ENCODE measurements around the gene HNF4A. TPM values are rescaled to one million over a fixed set of nuclear protein-coding genes. Genes with fewer than 3 reads are reported as not detected.

HNF4A gene
- total and polyA plus RNA-seq, 4 experiments from 2014 or later = not detected

- no peak overlapping the region for H3K27ac ChIP-seq (ENCODE audit: low read depth, low read length)
- POLR2A ChIA-PET (ENCODE audit: partially characterized antibody) = no interaction called here
- H3K27ac Mint-ChIP-seq = no peak overlapping the region
- H3K36me3 Mint-ChIP-seq = no peaks in the 10 kb centered on the region
- H3K4me3 Mint-ChIP-seq = no peak overlapping the region
- intact Hi-C loops (cut with micrococcal nuclease) = no loop called here
- no peaks in the 10 kb centered on the region for H3K4me1 ChIP-seq (ENCODE audit: insufficient read depth, low read length)
- H3K9me3 Mint-ChIP-seq = no peaks in the 10 kb centered on the region
- no peak for DNase-seq
- H3K27me3 ChIP-seq (ENCODE audit: insufficient read depth, low read length) = no peaks in the 10 kb centered on the region
- CTCF ChIA-PET (ENCODE audit: partially characterized antibody) = no interaction called here
- H3K4me1 Mint-ChIP-seq = no peaks in the 10 kb centered on the region
- no peaks in the 10 kb centered on the region for H3K36me3 ChIP-seq (ENCODE audit: insufficient read depth, low read length)
- no peak overlapping the region for H3K4me3 ChIP-seq (ENCODE audit: low read length in 2 of 2)
- peaks cover 4 to 7% of the 10 kb centered on the region in 2 donors for H3K27me3 Mint-ChIP-seq
- no peaks in the 10 kb centered on the region for H3K9me3 ChIP-seq (ENCODE audit: control insufficient read depth in 1 of 2, low read length in 2 of 2)
Observed at GRCh38 chr20:44448753-44449546, 93.5 kb downstream of the HNF4A start.

DNA sequence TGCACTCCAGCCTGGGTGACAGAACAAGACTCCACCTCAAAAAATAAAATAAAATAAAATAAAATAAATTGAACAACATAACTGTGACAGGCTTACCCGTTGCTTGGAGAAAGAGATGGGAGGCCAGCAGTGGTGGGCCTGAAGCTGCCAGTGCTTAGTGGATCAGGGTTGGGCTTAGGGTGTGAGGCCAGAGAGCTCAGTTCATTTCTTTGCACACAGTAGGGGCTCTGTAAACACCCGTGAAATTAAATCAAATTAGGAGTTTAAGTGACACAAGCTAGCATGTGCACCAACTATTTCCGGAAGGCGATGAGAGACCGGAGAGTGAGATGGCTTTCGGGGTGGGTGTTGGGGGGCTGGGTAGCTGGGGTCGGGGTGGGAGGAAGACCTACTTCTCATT, 94.4 kb downstream of the HNF4A start:
- Mint-ChIP-seq H3K4me1 (no peaks in the 10 kb centered on the region), H3K9me3 (no peaks in the 10 kb centered on the region), H3K27ac (no peak overlapping the region), H3K27me3 (peaks cover 4 to 7% of the 10 kb centered on the region in 2 donors), H3K36me3 (no peaks in the 10 kb centered on the region), H3K4me3 (no peak overlapping the region)
- intact Hi-C loops (cut with micrococcal nuclease) = no loop called here
- Histone ChIP-seq H3K27ac (ENCODE audit: low read depth, low read length) (no peak overlapping the region), H3K27me3 (ENCODE audit: insufficient read depth, low read length) (no peaks in the 10 kb centered on the region), H3K4me1 (ENCODE audit: insufficient read depth, low read length) (no peaks in the 10 kb centered on the region), H3K9me3 (ENCODE audit: control insufficient read depth in 1 of 2, low read length in 2 of 2) (no peaks in the 10 kb centered on the region), H3K4me3 (ENCODE audit: low read length in 2 of 2) (no peak overlapping the region), H3K36me3 (ENCODE audit: insufficient read depth, low read length) (no peaks in the 10 kb centered on the region)
- ChIA-PET POLR2A (ENCODE audit: partially characterized antibody) (no interaction called here), CTCF (ENCODE audit: partially characterized antibody) (no interaction called here)
- no peak for DNase-seq

DNA sequence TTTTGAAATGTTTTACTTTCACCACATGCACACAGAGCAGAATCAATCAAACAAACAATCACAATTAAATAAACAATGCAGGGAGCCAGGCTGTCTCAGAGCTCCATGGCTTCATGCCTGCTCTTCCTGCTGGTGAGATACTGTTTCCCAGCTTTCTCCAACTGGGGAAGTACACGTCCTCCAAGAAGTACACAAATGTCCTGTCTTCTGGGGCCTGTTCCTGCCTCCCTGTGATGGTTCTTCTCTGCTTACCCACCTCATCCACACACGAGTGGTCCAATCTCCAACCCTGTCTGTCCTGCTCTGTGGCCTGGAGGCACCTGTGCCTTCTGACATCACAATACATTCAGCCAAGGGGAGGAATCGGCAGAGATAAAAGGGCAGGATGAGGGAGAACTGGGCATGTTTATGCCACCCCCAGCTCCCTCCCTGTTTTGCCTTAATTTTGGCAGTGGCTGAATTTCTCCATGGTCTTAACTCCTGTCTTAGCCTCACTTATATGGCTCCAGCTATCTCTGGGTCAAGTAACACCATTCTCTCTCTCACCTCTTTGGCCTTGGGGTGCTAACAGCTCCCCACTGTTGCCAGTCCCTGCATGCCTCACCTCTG, 94.9 kb downstream of the HNF4A start:
- H3K36me3 ChIP-seq (ENCODE audit: insufficient read depth, low read length) = no peaks in the 10 kb centered on the region
- no peaks in the 10 kb centered on the region for H3K27me3 ChIP-seq (ENCODE audit: insufficient read depth, low read length)
- H3K27me3 Mint-ChIP-seq = peaks cover 2 to 6% of the 10 kb centered on the region in 2 donors
- no peak overlapping the region for H3K27ac Mint-ChIP-seq
- no peaks in the 10 kb centered on the region for H3K4me1 Mint-ChIP-seq
- H3K4me3 Mint-ChIP-seq = no peak overlapping the region
- intact Hi-C loops (cut with micrococcal nuclease) = no loop called here
- H3K9me3 Mint-ChIP-seq = no peaks in the 10 kb centered on the region
- no peaks in the 10 kb centered on the region for H3K4me1 ChIP-seq (ENCODE audit: insufficient read depth, low read length)
- no peak overlapping the region for H3K4me3 ChIP-seq (ENCODE audit: low read length in 2 of 2)
- ChIA-PET CTCF (ENCODE audit: partially characterized antibody) (no interaction called here), POLR2A (ENCODE audit: partially characterized antibody) (no interaction called here)
- DNase-seq = no peak
- H3K36me3 Mint-ChIP-seq = no peaks in the 10 kb centered on the region
- no peak overlapping the region for H3K27ac ChIP-seq (ENCODE audit: low read depth, low read length)
- H3K9me3 ChIP-seq (ENCODE audit: control insufficient read depth in 1 of 2, low read length in 2 of 2) = no peaks in the 10 kb centered on the region

DNA sequence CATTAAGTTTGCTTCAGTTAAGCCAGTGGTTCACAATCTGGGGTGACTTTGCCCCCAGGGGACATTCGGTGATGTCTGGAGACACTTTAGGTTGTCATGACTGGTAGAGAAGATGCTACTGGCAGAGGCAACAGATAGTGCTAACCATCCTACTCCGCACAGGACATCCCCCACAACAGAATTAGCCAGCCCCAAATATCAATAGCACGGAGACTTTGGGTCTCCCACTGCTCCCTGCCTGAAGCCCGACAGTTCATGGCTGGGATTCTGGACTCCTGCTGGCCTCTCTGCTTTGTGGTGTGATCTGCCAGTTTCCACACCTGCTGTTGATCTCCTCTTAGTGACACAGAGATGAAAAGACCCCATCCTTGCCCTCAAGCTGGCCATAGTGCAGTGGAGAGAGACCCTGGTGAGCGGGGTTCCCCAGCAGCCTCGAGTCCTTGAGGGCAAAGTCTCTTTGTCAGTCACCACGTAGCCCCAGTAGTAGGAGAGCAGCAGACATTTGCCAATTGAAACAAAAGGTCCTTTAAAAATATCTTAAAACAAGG, 95.5 kb downstream of the HNF4A start:
- Histone ChIP-seq H3K27ac (ENCODE audit: low read depth, low read length) (no peak overlapping the region), H3K4me3 (ENCODE audit: low read length in 2 of 2) (no peak overlapping the region), H3K4me1 (ENCODE audit: insufficient read depth, low read length) (no peaks in the 10 kb centered on the region), H3K36me3 (ENCODE audit: insufficient read depth, low read length) (no peaks in the 10 kb centered on the region), H3K9me3 (ENCODE audit: control insufficient read depth in 1 of 2, low read length in 2 of 2) (no peaks in the 10 kb centered on the region), H3K27me3 (ENCODE audit: insufficient read depth, low read length) (no peaks in the 10 kb centered on the region)
- DNase-seq = no peak
- intact Hi-C loops (cut with micrococcal nuclease) = no loop called here
- H3K27ac Mint-ChIP-seq = no peak overlapping the region
- CTCF ChIA-PET (ENCODE audit: partially characterized antibody) = no interaction called here
- no peak overlapping the region for H3K4me3 Mint-ChIP-seq
- H3K36me3 Mint-ChIP-seq = no peaks in the 10 kb centered on the region
- no peaks in the 10 kb centered on the region for H3K4me1 Mint-ChIP-seq
- H3K9me3 Mint-ChIP-seq = no peaks in the 10 kb centered on the region
- H3K27me3 Mint-ChIP-seq = peaks cover 2 to 4% of the 10 kb centered on the region in 2 donors
- POLR2A ChIA-PET (ENCODE audit: partially characterized antibody) = no interaction called here

DNA sequence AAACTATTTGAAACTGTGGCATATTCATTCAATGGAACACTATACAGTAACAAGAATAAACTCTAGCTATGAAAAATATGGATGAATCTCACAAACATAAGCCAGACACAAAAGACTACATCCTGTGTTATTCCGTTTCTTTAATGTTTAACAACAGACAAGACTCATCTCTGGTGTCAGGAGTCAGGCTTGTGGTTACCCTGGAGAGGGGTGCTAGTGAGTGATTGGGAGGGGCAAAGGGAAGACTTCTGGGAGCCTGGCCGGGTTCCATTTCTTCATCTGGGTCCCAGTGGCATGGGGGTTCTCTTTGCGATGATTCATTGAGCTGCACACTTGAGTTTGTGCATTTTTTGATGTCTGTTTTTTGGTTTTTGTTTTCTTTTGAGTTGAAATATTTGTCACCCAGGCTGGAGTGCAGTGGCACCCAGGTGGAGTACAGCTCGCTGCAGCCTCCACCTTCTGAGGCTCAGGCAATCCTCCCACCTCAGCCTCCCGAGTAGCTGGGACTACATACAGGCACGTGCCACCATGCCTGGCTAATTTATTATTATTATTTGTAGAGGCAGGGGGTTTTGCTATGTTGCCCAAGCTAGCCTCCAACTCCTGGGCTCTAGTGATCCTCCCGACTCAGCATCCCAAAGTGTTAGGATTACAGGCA, 98.9 kb downstream of the HNF4A start:
- Histone ChIP-seq H3K4me3 (ENCODE audit: low read length in 2 of 2) (no peak overlapping the region), H3K27ac (ENCODE audit: low read depth, low read length) (no peak overlapping the region), H3K4me1 (ENCODE audit: insufficient read depth, low read length) (no peaks in the 10 kb centered on the region), H3K36me3 (ENCODE audit: insufficient read depth, low read length) (no peaks in the 10 kb centered on the region), H3K9me3 (ENCODE audit: control insufficient read depth in 1 of 2, low read length in 2 of 2) (no peaks in the 10 kb centered on the region), H3K27me3 (ENCODE audit: insufficient read depth, low read length) (no peaks in the 10 kb centered on the region)
- CTCF ChIA-PET (ENCODE audit: partially characterized antibody) = interaction anchor here (1.2 kb wide), 1 partner anchor 144 kb away, joined by 3 read pairs; the partner anchor contains the start of gene FITM2
- Mint-ChIP-seq H3K9me3 (no peaks in the 10 kb centered on the region), H3K4me3 (no peak overlapping the region), H3K36me3 (no peaks in the 10 kb centered on the region), H3K27me3 (peaks cover 2 to 4% of the 10 kb centered on the region in 2 donors), H3K4me1 (no peaks in the 10 kb centered on the region), H3K27ac (no peak overlapping the region)
- POLR2A ChIA-PET (ENCODE audit: partially characterized antibody) = no interaction called here
- intact Hi-C loops (cut with micrococcal nuclease) = no loop called here
- no peak for DNase-seq

GRCh38 chr20:44455126-44455525, 99.6 kb downstream of the HNF4A start:
- no peaks in the 10 kb centered on the region for H3K36me3 ChIP-seq (ENCODE audit: insufficient read depth, low read length)
- no peak overlapping the region for H3K27ac ChIP-seq (ENCODE audit: low read depth, low read length)
- DNase-seq = no peak
- H3K4me3 ChIP-seq (ENCODE audit: low read length in 2 of 2) = no peak overlapping the region
- intact Hi-C loops (cut with micrococcal nuclease) = no loop called here
- H3K9me3 ChIP-seq (ENCODE audit: control insufficient read depth in 1 of 2, low read length in 2 of 2) = no peaks in the 10 kb centered on the region
- Mint-ChIP-seq H3K9me3 (no peaks in the 10 kb centered on the region), H3K36me3 (no peaks in the 10 kb centered on the region), H3K27me3 (peaks cover 2% of the 10 kb centered on the region in 2 donors), H3K4me3 (no peak overlapping the region), H3K27ac (no peak overlapping the region), H3K4me1 (no peaks in the 10 kb centered on the region)
- no peaks in the 10 kb centered on the region for H3K4me1 ChIP-seq (ENCODE audit: insufficient read depth, low read length)
- H3K27me3 ChIP-seq (ENCODE audit: insufficient read depth, low read length) = no peaks in the 10 kb centered on the region
- ChIA-PET POLR2A (ENCODE audit: partially characterized antibody) (no interaction called here), CTCF (ENCODE audit: partially characterized antibody) (no interaction called here)

DNA sequence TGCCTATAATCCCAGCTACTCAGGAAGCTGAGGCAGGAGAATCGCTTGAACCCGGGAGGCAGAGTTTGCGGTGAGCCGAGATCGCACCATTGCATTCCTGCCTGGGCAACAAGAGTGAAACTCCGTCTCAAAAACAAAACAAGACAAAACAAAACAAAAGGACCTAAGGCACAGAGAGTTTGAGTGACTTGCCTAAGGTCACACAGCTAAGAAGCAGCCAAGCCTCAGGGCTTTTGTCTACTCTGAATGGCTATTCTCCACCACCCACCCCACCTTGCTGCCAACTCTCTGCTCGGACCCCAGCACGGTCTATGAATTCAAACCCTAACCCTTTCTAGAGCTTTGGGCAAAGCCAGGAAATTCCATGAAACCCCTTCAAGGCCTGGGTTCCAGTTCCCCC, 101.1 kb downstream of the HNF4A start:
- DNase-seq = no peak
- Histone ChIP-seq H3K27me3 (ENCODE audit: insufficient read depth, low read length) (no peaks in the 10 kb centered on the region), H3K4me3 (ENCODE audit: low read length in 2 of 2) (no peak overlapping the region), H3K9me3 (ENCODE audit: control insufficient read depth in 1 of 2, low read length in 2 of 2) (no peaks in the 10 kb centered on the region), H3K36me3 (ENCODE audit: insufficient read depth, low read length) (no peaks in the 10 kb centered on the region), H3K27ac (ENCODE audit: low read depth, low read length) (no peak overlapping the region), H3K4me1 (ENCODE audit: insufficient read depth, low read length) (no peaks in the 10 kb centered on the region)
- ChIA-PET CTCF (ENCODE audit: partially characterized antibody) (no interaction called here), POLR2A (ENCODE audit: partially characterized antibody) (no interaction called here)
- H3K4me3 Mint-ChIP-seq = no peak overlapping the region
- peaks cover 0 to 2% of the 10 kb centered on the region in 2 donors for H3K27me3 Mint-ChIP-seq
- no peaks in the 10 kb centered on the region for H3K36me3 Mint-ChIP-seq
- H3K27ac Mint-ChIP-seq = no peak overlapping the region
- H3K9me3 Mint-ChIP-seq = no peaks in the 10 kb centered on the region
- intact Hi-C loops (cut with micrococcal nuclease) = no loop called here
- no peaks in the 10 kb centered on the region for H3K4me1 Mint-ChIP-seq

All from CD4-positive, alpha-beta memory T cell (primary cell).